ENCODE data around the gene LYPD6B. TPM values are rescaled to one million over a fixed set of nuclear protein-coding genes. Genes with fewer than 3 reads are reported as not detected.

Gene LYPD6B
- total RNA-seq, 1 experiment from 2014 or later = 2.0 TPM

GRCh38 chr2:149175956-149176355 is 137.5 kb downstream of the LYPD6B start:
- Histone ChIP-seq H3K4me3 (ENCODE audit: low read length) (no peak overlapping the region), H3K9me2 (replicated peaks; ENCODE audit: low read length) (no peaks in the 10 kb centered on the region), H3K36me3 (ENCODE audit: low read depth, low read length) (no peaks in the 10 kb centered on the region), H3K79me2 (ENCODE audit: low read length) (no peaks in the 10 kb centered on the region), H3K27me3 (ENCODE audit: low read length) (peaks cover 22% of the 10 kb centered on the region; the same call in 1 of the 2 replicates), H3K27ac (ENCODE audit: low read length) (no peak overlapping the region), H3K9me3 (ENCODE audit: low read length) (no peaks in the 10 kb centered on the region), H4K20me1 (ENCODE audit: low read length) (no peaks in the 10 kb centered on the region), H3K4me1 (ENCODE audit: insufficient read depth, low read length) (no peaks in the 10 kb centered on the region), H2AFZ (ENCODE audit: low read length) (no peak overlapping the region), H3K4me2 (ENCODE audit: low read length) (no peak overlapping the region), H3F3A (ENCODE audit: low read length, unreplicated experiment) (no peaks in the 10 kb centered on the region), H3K9ac (ENCODE audit: low read length) (no peak overlapping the region)
- DNase-seq (no peak), ATAC-seq (no peak)
- BruUV-seq (replicated peaks) = no TSS peak
- intact Hi-C loops (cut with micrococcal nuclease) = no loop called here
- CTCF ChIA-PET = no interaction called here
- POLR2A ChIA-PET (ENCODE audit: unreplicated experiment) = no interaction called here
- TF ChIP-seq EZH2phosphoT487 (IDR thresholded peaks at IDR 0.05; ENCODE audit: borderline replicate concordance, low read length) = no peak
- TF ChIP-seq, protein P1, sequence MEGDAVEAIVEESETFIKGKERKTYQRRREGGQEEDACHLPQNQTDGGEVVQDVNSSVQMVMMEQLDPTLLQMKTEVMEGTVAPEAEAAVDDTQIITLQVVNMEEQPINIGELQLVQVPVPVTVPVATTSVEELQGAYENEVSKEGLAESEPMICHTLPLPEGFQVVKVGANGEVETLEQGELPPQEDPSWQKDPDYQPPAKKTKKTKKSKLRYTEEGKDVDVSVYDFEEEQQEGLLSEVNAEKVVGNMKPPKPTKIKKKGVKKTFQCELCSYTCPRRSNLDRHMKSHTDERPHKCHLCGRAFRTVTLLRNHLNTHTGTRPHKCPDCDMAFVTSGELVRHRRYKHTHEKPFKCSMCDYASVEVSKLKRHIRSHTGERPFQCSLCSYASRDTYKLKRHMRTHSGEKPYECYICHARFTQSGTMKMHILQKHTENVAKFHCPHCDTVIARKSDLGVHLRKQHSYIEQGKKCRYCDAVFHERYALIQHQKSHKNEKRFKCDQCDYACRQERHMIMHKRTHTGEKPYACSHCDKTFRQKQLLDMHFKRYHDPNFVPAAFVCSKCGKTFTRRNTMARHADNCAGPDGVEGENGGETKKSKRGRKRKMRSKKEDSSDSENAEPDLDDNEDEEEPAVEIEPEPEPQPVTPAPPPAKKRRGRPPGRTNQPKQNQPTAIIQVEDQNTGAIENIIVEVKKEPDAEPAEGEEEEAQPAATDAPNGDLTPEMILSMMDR (conservative IDR thresholded peaks at IDR 0.05; ENCODE audit: low read depth, low read length) = no peak
- no peak for TF ChIP-seq EZH2 (IDR thresholded peaks at IDR 0.05; ENCODE audit: low read length, unreplicated experiment)

DNA sequence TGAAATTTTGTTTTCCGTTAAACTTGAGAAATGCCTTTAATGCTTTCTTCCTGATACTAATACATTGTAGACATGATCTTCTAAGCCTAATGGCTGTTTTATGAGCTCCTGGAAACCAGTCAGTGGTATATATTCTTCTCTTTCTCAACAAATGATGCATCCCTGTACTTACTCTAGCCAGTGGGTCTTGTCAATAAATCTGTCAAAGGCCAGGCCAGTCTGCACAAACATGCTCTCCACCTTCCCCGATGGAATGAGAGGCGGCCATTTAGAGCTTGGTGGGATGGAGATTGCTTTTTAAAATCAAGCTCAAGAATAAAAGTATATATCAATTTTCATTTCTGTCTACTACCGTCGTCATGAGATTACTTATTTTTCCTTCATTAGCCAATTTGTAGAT is 140.1 kb downstream of the LYPD6B start:
- Histone ChIP-seq H3K9me2 (replicated peaks; ENCODE audit: low read length) (no peaks in the 10 kb centered on the region), H2AFZ (ENCODE audit: low read length) (no peak overlapping the region), H4K20me1 (ENCODE audit: low read length) (no peaks in the 10 kb centered on the region), H3K4me1 (ENCODE audit: insufficient read depth, low read length) (no peaks in the 10 kb centered on the region), H3K79me2 (ENCODE audit: low read length) (no peaks in the 10 kb centered on the region), H3K4me2 (ENCODE audit: low read length) (no peak overlapping the region), H3K4me3 (ENCODE audit: low read length) (no peak overlapping the region), H3K9ac (ENCODE audit: low read length) (no peak overlapping the region), H3K36me3 (ENCODE audit: low read depth, low read length) (no peaks in the 10 kb centered on the region), H3K9me3 (ENCODE audit: low read length) (no peaks in the 10 kb centered on the region), H3K27me3 (ENCODE audit: low read length) (peaks cover 27% of the 10 kb centered on the region; the same call in 1 of the 2 replicates), H3F3A (ENCODE audit: low read length, unreplicated experiment) (no peaks in the 10 kb centered on the region), H3K27ac (ENCODE audit: low read length) (no peak overlapping the region)
- DNase-seq (no peak), ATAC-seq (no peak)
- CTCF ChIA-PET = no interaction called here
- TF ChIP-seq EZH2 (IDR thresholded peaks at IDR 0.05; ENCODE audit: low read length, unreplicated experiment) = no peak
- TF ChIP-seq EZH2phosphoT487 (IDR thresholded peaks at IDR 0.05; ENCODE audit: borderline replicate concordance, low read length) = no peak
- TF ChIP-seq, protein P1 (conservative IDR thresholded peaks at IDR 0.05; ENCODE audit: low read depth, low read length) = no peak
- intact Hi-C loops (cut with micrococcal nuclease) = no loop called here
- BruUV-seq (replicated peaks) = no TSS peak
- POLR2A ChIA-PET (ENCODE audit: unreplicated experiment) = no interaction called here

- Histone ChIP-seq H3K9me3 (ENCODE audit: low read length) (no peaks in the 10 kb centered on the region), H3K4me2 (ENCODE audit: low read length) (peak overlapping the region; percentile 41), H3K9ac (ENCODE audit: low read length) (no peak overlapping the region), H3K27me3 (ENCODE audit: low read length) (peaks cover 27% of the 10 kb centered on the region; the same call in 1 of the 2 replicates), H3F3A (ENCODE audit: low read length, unreplicated experiment) (no peaks in the 10 kb centered on the region), H3K79me2 (ENCODE audit: low read length) (no peaks in the 10 kb centered on the region), H4K20me1 (ENCODE audit: low read length) (no peaks in the 10 kb centered on the region), H2AFZ (ENCODE audit: low read length) (peak overlapping the region; percentile 30; the same call in 1 of the 2 replicates), H3K4me3 (ENCODE audit: low read length) (no peak overlapping the region), H3K9me2 (replicated peaks; ENCODE audit: low read length) (no peaks in the 10 kb centered on the region), H3K36me3 (ENCODE audit: low read depth, low read length) (no peaks in the 10 kb centered on the region), H3K27ac (ENCODE audit: low read length) (no peak overlapping the region), H3K4me1 (ENCODE audit: insufficient read depth, low read length) (no peaks in the 10 kb centered on the region)
- no peak for TF ChIP-seq EZH2 (IDR thresholded peaks at IDR 0.05; ENCODE audit: low read length, unreplicated experiment)
- TF ChIP-seq, protein P1 (conservative IDR thresholded peaks at IDR 0.05; ENCODE audit: low read depth, low read length) = no peak
- TF ChIP-seq EZH2phosphoT487 (IDR thresholded peaks at IDR 0.05; ENCODE audit: borderline replicate concordance, low read length) = no peak
- BruUV-seq (replicated peaks) = no TSS peak
- intact Hi-C loops (cut with micrococcal nuclease) = no loop called here
- ChIA-PET POLR2A (ENCODE audit: unreplicated experiment) (no interaction called here), CTCF (no interaction called here)
- ATAC-seq (peak; percentile 20; the same call in 1 of the 2 replicates), DNase-seq (no peak)
These were observed 141.9 kb downstream of the LYPD6B start for GRCh38 chr2:149180226-149180875.

Measured in PC-3 (cell line).